Endometrial microvascular endothelial cells (primary cell): ENCODE data around the gene TRAM2. TPM values are rescaled to one million over a fixed set of nuclear protein-coding genes. Genes with fewer than 3 reads are reported as not detected.

Experiments used
- in situ Hi-C: cut with HindIII; loops from 2 replicates; pipeline ENCODE4 v1.10.0; 2017; ENCODE audit warnings: low sequenced_read_pairs, low pct_unique_long_range_greater_than_20kb; ENCODE audit errors: inconsistent ontology term
- total RNA-seq: library from RNA; depleted of rRNA; stranded (reverse); fragments of >200 nt; gene quantifications from one replicate; pipeline ENCODE4 v1.2.3, GENCODE V29; 2015; ENCODE audit errors: inconsistent ontology term

The TRAM2 gene
- total RNA-seq, 1 donor from 2014 or later = 107 TPM

DNA sequence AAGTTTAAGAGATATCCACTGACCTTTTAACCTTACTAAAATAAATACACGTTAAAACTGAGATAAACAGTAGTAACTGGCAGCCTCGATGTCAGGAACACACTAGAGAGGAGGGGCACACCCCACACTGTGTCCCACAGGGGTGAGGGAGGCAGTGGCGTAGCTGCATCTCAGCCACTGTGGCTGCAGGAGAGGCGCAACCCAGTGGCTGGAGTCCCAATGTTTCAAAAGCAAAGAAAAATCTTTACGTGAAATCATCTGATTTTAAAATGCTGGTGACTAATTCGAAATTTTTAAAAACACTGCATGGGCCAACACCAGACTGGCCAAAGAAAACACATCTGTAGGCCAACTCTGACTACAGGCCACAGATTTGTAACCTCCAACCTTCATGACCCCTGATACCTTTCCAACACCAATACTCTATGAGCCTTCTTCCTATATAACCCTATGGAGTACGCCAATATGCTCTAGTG lies 54.7 kb downstream of the TRAM2 start:
- in situ Hi-C loops = no loop called here

DNA sequence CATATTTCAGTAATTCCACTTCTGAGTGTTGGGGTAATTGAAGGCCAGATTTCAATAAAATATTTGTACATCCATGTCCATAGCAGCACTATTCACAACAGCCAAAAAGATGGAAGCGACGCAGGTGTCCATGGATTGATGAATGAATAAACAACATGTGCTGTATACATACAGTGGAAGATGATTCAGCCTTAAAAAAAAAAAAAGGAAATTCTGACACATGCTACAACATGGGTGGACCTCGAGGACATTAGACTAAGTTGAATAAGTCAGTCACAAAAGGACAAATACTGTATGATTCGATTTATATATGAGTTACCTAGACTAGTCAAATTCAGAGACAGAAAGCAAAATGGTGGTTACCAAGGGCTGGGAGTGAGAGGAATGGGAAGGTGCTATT lies 57.2 kb downstream of the TRAM2 start:
- in situ Hi-C loops = no loop called here

- in situ Hi-C loops = no loop called here
These were observed 58.4 kb downstream of the TRAM2 start for GRCh38 chr6:52518279-52518945.

DNA sequence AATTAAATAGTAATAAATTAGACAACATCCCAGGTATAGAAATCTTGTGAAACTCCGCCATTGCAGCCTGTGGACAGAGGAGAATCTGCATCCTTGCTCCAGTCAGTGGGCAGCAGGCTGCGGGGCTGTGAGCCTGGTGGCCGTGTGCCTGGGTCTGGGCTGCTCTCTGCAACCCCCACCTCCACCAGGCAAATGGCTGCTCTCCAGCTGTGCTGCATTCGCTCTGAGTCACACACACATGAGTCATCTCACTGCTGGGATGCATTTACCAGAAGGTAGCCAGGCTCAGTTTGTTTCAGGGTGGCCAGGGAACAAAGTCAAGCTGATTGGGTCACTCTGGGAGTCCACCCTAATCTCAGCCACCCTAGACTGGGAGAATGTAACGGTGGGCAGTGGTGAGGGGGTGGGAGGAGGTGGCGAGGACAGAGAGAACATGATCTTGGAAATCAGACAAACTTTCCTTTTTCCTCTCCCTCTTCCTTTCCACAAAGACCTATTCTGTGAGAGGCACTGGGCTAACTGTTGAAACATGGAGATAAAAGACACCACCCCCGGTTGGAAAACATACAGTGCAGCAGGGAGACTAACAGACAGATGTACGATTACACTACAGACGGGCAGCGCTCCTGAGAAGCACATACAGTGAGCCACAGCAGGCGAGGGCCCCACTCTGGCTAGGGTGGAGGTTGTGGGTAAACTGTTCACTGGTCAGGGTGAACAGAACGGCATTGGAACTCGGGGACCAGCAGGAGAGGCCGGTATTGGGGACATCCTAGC lies 59.2 kb downstream of the TRAM2 start:
- in situ Hi-C loops = no loop called here

DNA sequence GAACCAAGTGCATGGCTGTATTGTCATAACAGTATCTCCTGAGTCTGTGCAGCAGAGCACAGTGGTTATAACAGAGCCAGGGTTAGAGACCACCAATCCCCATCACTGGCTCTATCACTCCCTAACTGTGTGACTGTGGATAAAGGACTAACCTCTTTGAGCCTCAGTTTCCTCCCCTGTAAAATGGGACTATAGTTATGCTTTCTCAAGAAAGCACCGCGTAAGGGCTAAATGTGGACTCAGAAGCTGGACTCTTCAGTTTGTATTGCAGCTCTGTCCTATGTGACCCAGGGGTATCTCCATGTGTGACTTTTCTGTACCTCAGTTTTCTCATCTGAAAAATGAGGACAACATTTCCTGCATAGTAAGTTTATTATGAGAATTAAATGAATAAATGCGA lies 59.9 kb downstream of the TRAM2 start:
- in situ Hi-C loops = no loop called here

DNA sequence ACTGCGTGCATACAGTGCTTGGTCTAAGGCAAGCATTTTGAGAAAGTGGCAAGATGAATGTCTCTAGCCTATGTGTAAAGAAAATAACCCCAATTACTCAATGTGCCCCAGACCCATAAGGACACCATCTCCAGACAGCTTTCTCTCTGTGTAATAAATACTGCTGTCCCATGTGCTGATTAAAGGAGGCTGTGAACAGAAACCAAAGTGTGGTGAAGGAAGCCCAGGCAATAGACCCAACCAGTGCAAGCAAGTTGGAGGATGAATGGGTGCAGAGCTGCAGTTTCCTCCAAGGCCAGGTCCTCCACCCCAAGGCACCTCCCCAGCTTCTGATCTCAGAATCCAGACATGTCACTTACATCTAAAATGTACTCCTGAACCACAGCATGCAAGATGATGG lies 60.6 kb downstream of the TRAM2 start:
- in situ Hi-C loops = no loop called here

DNA sequence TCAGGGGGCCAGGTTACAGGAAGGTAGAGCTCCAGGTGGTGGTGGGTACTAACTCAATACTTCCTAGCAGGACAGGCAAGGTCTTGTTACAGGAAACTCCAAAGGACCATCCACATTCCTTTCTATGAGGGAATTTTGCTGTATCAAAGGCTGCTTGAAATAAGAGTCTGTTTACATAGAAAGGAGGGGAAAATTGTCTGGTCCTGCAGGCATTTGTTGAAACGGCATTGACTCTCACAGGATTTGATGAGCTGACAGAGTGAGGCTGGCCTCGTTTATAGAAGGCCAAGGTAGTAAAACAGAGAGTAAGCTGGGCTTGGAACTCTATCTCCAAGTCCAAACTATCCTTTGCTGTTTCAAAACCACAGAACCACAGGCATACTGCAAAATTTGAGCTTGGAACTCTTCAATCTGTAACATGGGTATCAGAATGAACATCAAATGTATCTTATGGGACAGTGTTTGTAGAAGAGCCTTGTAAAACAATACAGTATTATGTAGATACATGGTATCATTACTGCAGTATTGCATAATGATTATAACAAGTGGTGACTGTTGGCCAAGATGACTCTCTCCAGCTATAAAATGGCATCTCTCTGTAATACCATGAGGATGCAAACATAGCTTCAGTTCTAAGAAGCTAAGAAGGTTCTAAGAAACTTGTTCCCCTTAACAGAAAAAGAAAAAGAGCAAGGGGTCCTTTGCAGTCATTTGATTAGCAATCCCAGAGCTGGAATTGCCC lies 61.5 kb downstream of the TRAM2 start:
- in situ Hi-C loops = no loop called here

DNA sequence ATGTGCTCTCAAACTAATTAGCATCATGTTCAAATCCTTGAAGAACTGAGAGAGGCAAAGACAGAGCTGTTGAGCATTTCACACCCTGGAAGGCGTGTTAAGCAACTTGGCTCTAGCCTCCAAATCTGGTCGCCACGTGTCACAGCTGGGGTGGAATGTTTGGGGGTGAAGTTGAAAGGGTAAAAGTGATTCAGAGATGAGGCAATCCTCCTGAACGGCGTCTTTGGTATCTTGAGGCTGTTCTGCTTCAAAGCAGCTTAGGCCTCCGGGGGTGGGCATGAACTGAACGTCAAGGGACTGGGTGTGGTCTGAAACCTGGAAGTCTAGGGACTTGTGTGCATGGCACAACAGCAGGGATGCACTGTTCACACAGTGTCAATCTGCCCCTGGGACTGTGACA lies 62.3 kb downstream of the TRAM2 start:
- in situ Hi-C loops = no loop called here

- in situ Hi-C loops = no loop called here
These were observed 63.0 kb downstream of the TRAM2 start for GRCh38 chr6:52513896-52514295.

DNA sequence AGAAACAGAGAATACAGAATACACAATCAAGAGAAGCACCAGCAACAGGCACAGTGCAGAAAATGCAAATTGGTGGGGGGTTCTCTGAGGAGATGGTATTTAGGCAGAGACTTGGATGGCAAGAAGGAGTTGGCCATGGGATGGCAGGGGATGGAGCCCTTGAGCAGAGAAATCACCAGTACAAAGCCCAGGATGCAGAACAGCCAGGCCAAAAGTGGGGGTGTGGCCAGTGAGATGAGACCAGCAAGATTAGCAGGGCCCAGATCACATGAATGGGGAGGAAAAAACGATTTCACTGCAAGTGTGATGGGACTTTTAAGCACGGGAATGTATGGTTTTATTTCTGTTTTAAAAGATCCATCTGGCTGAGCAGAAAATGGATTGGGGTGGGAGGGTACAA lies 63.4 kb downstream of the TRAM2 start:
- in situ Hi-C loops = no loop called here

GRCh38 chr6:52512199-52512598 lies 64.7 kb downstream of the TRAM2 start:
- in situ Hi-C loops = no loop called here

GRCh38 chr6:52511572-52512151 lies 65.2 kb downstream of the TRAM2 start:
- in situ Hi-C loops = no loop called here

DNA sequence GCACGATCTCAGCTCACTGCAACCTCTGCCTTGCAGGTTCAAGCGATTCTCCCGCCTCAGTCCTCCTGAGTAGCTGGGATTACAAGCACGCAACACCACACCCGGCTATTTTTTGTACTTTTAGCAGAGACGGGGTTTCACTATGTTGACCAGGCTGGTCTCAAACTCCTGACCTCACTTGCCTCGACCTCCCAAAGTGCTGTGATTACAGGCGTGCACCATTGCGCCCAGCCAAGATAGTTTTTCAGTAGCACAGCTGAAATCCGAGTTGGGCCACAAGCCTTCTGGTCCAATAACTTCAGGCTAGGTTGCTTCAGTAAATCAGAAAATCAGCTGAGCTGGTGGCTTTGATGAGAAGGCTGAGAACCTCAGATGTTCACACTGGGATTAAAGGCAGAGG lies 65.7 kb downstream of the TRAM2 start:
- in situ Hi-C loops = no loop called here

DNA sequence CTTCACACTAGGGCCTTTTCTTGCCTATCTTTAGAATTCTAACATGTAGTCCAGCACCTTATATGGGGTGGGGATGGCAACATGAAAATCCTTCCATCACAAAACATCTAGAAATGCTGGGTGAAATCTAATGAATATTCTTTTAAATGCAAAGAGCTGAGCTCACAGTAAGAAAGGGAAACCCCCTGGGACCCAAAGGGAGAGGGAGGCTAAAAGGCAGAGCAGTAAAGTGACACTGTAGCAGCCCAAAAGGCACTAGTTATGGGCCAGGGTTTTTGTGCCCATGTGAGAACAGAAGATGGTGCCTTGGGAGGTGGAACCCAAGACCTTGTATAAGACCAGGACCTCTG lies 66.7 kb downstream of the TRAM2 start:
- in situ Hi-C loops = no loop called here

DNA sequence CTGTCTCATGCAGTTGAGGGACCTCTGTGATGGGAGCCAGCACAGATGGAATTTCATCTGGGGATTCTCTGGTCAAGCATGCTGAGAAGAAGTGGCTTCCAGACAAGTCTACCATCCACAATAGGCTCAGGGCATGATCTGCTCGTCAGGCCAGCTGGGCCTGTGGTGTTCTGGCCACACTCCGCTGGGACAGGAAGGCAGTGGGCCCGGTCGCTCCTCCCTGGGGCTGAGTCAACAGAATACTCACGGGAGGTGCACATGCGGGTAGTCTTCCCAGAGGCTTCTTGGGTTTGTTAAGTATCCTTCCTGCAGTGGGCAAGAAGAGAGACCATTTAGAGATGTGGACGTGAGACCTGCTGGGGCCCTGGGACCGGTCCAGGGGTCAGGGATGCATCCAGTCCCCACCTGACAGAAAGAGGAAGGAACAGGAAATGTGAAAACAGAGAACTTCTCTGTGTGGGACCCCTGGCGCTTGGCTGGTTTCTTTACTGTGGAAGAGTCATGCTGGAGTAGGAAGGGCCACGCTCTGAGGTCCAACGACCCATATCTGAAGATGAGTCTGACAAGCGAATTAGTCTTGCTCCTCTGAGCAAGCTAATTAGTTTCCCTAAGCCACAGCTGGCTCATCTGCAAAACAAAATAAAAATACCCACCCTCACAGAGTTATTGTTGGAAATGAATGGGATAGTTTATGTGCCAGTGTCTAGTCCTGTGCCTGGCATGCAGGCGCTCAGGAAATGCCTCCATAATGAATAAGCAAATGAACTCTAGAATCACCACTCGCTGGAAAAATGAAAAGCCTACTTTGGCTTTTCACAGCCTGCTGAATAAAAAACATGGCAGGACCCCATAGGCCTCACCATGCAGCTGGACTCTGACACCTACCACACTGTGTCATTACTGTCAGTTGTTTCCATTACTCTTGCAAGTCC lies 67.3 kb downstream of the TRAM2 start:
- in situ Hi-C loops = no loop called here

- in situ Hi-C loops = no loop called here
These were observed 68.6 kb downstream of the TRAM2 start for GRCh38 chr6:52508261-52508739.

DNA sequence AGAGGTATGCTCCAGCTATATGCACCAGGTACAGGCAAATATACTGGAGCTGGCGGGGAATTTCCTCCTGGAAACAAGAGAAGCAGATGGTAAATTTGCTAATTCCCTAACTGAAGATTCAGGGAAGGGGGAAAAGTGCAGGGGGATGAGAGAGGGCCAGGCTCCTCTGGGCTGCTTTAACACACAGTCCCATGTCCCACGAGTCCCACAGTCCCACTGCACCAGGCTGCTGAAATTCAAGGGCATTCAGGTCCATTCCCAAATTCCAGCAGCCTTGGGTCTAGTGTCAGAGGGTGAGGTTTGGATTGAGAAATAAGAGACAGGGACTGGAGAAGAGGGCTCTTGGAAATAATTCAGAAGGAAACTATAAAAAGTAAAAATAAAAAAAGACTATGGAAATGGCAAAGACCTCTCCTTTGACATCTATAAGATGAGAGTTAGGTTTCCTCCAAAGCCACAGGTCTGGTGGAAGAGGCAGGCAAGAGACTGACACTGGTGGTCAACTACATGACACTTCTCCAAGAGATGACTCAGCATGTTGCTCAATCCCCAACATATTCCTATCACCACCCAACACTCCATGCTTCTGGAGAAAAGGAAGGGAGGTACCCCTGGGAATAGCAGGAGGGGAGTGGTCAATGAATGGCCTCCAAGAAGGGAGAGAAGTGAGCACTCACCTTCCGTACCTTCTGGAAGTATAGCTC lies 69.2 kb downstream of the TRAM2 start:
- in situ Hi-C loops = no loop called here

DNA sequence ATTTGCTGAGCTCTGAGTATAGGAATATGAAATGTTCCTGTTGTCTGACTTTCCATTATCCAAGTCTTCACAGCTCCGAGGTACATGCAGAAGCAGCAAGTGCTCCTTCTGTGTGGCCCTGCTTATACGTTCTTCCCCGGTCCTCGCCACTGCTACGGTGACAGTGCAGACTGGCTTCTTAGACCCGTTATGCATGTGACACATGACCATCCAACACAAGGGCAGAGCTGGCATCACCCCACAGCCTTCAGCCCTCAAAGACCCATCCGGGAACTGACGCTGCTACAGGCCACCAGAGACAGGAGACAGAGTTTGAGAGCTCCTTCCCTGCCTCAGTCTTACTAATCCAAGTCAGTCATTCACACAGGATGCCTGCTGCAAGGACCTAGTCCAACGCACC lies 70.4 kb downstream of the TRAM2 start:
- in situ Hi-C loops = no loop called here
